Activated CD8-positive, alpha-beta T cell treated with anti-CD3 and anti-CD28 coated beads for 36 hours (primary cell): ENCODE data around the gene NBAS. TPM values are rescaled to one million over a fixed set of nuclear protein-coding genes. Genes with fewer than 3 reads are reported as not detected.

Source experiments
- ATAC-seq: fragments of 200-7000 bp; cut with Tn5 transposase; one replicate; pipeline ENCODE4 v1.10.0; 2021; ENCODE audit warnings: mild to moderate bottlenecking, moderate library complexity
- CTCF ChIA-PET: fragments of 350-600 bp; sonication (Branson Sonifier 250); formaldehyde crosslinking; loops from one replicate; lab custom pipeline; 2021; ENCODE audit warnings: antibody characterized with exemption; lab: Charles Lee
- POLR2A ChIA-PET: fragments of 350-600 bp; sonication (Branson Sonifier 250); formaldehyde crosslinking; loops from one replicate; lab custom pipeline; 2021; ENCODE audit warnings: antibody characterized with exemption; lab: Charles Lee
- DNase-seq: peaks from one replicate; pipeline ENCODE4 v3.0.0-alpha.2; 2020
- H3K27ac Mint-ChIP-seq: one replicate; pipeline ENCODE4 v1.8.0; 2021; ENCODE audit warnings: mild to moderate bottlenecking, mixed read lengths
- H3K27me3 Mint-ChIP-seq: one replicate; pipeline ENCODE4 v1.8.0; 2021; ENCODE audit warnings: mixed read lengths
- H3K36me3 Mint-ChIP-seq: one replicate; pipeline ENCODE4 v1.8.0; 2021; ENCODE audit warnings: low read depth, mixed read lengths
- H3K4me1 Mint-ChIP-seq: one replicate; pipeline ENCODE4 v1.8.0; 2021; ENCODE audit warnings: low read depth, mixed read lengths
- H3K4me3 Mint-ChIP-seq: one replicate; pipeline ENCODE4 v1.8.0; 2021; ENCODE audit warnings: mild to moderate bottlenecking, moderate library complexity, mixed read lengths
- H3K9me3 Mint-ChIP-seq: one replicate; pipeline ENCODE4 v1.8.0; 2021; ENCODE audit warnings: mixed read lengths
- CTCF ChIP-seq: fragments of 200-600 bp; IDR thresholded peaks from one replicate; pipeline ENCODE4 v1.8.0; 2022; ENCODE audit warnings: antibody characterized with exemption, mild to moderate bottlenecking
- intact Hi-C: fragments of 100-400 bp; cut with micrococcal nuclease; formaldehyde crosslinking; loops from one replicate; pipeline ENCODE4 v1.10.0; 2022
- total RNA-seq, 2 experiments: library from RNA; stranded (reverse); gene quantifications; one replicate each; pipeline ENCODE4 v1.2.3, GENCODE V29; 2021

Gene NBAS
- total RNA-seq, 2 experiments from 2014 or later: 40.9 to 41.9 TPM

GRCh38 chr2:15607709-15608391 lies 46.7 kb upstream of the NBAS start:
- ATAC-seq (no peak), DNase-seq (no peak)
- no peak for TF ChIP-seq CTCF
- Mint-ChIP-seq H3K4me1 (no peaks in the 10 kb centered on the region), H3K9me3 (no peaks in the 10 kb centered on the region), H3K4me3 (no peak overlapping the region), H3K27me3 (no peaks in the 10 kb centered on the region), H3K36me3 (peaks cover 52% of the 10 kb centered on the region), H3K27ac (no peak overlapping the region)
- intact Hi-C loops: no loop called here
- CTCF ChIA-PET: no interaction called here
- POLR2A ChIA-PET: no interaction called here

- Mint-ChIP-seq H3K4me1 (no peaks in the 10 kb centered on the region), H3K4me3 (no peak overlapping the region), H3K9me3 (no peaks in the 10 kb centered on the region), H3K36me3 (peaks cover 60% of the 10 kb centered on the region), H3K27ac (no peak overlapping the region), H3K27me3 (no peaks in the 10 kb centered on the region)
- TF ChIP-seq CTCF: no peak
- POLR2A ChIA-PET: interaction anchor here (1.2 kb wide), 1 partner anchor 15 kb away, joined by 4 read pairs; the partner anchor contains the start of gene DDX1
- no peak for ATAC-seq
- intact Hi-C loops: no loop called here
- DNase-seq: no peak
- CTCF ChIA-PET: no interaction called here
Measured at GRCh38 chr2:15606481-15607441, 45.6 kb upstream of the NBAS start.

GRCh38 chr2:15605721-15606120 lies 44.6 kb upstream of the NBAS start:
- peak overlapping the region; percentile 0 for H3K27ac Mint-ChIP-seq
- no peak for TF ChIP-seq CTCF
- ATAC-seq (no peak), DNase-seq (no peak)
- CTCF ChIA-PET: no interaction called here
- intact Hi-C loops: no loop called here
- no peaks in the 10 kb centered on the region for H3K27me3 Mint-ChIP-seq
- H3K4me1 Mint-ChIP-seq: no peaks in the 10 kb centered on the region
- POLR2A ChIA-PET: interaction anchor here (1.2 kb wide), 1 partner anchor 14 kb away, joined by 4 read pairs; the partner anchor contains the start of gene DDX1
- H3K36me3 Mint-ChIP-seq: peaks cover 65% of the 10 kb centered on the region
- no peak overlapping the region for H3K4me3 Mint-ChIP-seq
- H3K9me3 Mint-ChIP-seq: no peaks in the 10 kb centered on the region

- POLR2A ChIA-PET: no interaction called here
- TF ChIP-seq CTCF: no peak
- Mint-ChIP-seq H3K9me3 (no peaks in the 10 kb centered on the region), H3K27me3 (no peaks in the 10 kb centered on the region), H3K4me1 (peaks cover 3% of the 10 kb centered on the region), H3K4me3 (no peak overlapping the region), H3K27ac (no peak overlapping the region), H3K36me3 (peaks cover 59% of the 10 kb centered on the region)
- DNase-seq (no peak), ATAC-seq (no peak)
- CTCF ChIA-PET: no interaction called here
- intact Hi-C loops: no loop called here
Measured at GRCh38 chr2:15603948-15604347, 42.8 kb upstream of the NBAS start.
